Fibroblast of lung (primary cell): ENCODE data around the gene IFI44L. TPM values are rescaled to one million over a fixed set of nuclear protein-coding genes. Genes with fewer than 3 reads are reported as not detected.

Experiments
- DNase-seq, 2 donors: peaks; one replicate each; pipeline versions ENCODE4 v3.0.0 to v3.0.0-alpha.2; 2010; ENCODE audit warnings: low read depth in 2 of 2
- H2AFZ ChIP-seq: 2 replicates; pipeline ENCODE4 v1.5.1; 2012; ENCODE audit warnings: low read length, control low read depth, inconsistent platforms
- H3K27ac ChIP-seq: 2 replicates; pipeline ENCODE4 v1.5.1; 2011; ENCODE audit warnings: low read length, control low read depth; ENCODE audit not compliant: insufficient read depth
- H3K27me3 ChIP-seq: 2 replicates; pipeline ENCODE4 v1.5.1; 2011; ENCODE audit warnings: mild to moderate bottlenecking, low read length; ENCODE audit not compliant: control insufficient read depth, insufficient read depth
- H3K36me3 ChIP-seq: 2 replicates; pipeline ENCODE4 v1.5.1; 2011; ENCODE audit warnings: low read length; ENCODE audit not compliant: control insufficient read depth, insufficient read depth
- H3K4me1 ChIP-seq: 2 replicates; pipeline ENCODE4 v1.5.1; 2011; ENCODE audit warnings: low read length; ENCODE audit not compliant: control insufficient read depth, insufficient read depth; ENCODE audit errors: extremely low read depth
- H3K4me2 ChIP-seq: 2 replicates; pipeline ENCODE4 v1.5.1; 2011; ENCODE audit warnings: low read length, control low read depth; ENCODE audit not compliant: insufficient read depth; ENCODE audit errors: extremely low read depth
- H3K4me3 ChIP-seq, 4 experiments: fragments of 200-600 bp in 1 of 4; sonication (generic) in 1 of 4; replicated peaks in 1 of 4; 2 replicates each; pipeline ENCODE4 v1.5.1; 2011 to 2016; ENCODE audit warnings: low read length in 4 of 4, low read depth in 3 of 4, mild to moderate bottlenecking in 3 of 4, control low read depth in 2 of 4, inconsistent platforms in 1 of 4, mixed read lengths in 1 of 4; ENCODE audit not compliant: insufficient read depth in 1 of 4; ENCODE audit errors: control extremely low read depth in 1 of 4
- H3K79me2 ChIP-seq: 2 replicates; pipeline ENCODE4 v1.5.1; 2012; ENCODE audit warnings: mild to moderate bottlenecking, low read length, inconsistent platforms; ENCODE audit not compliant: control insufficient read depth, insufficient read depth
- H3K9ac ChIP-seq: 2 replicates; pipeline ENCODE4 v1.5.1; 2011; ENCODE audit warnings: mild to moderate bottlenecking, low read length, control low read depth; ENCODE audit not compliant: insufficient read depth
- H3K9me3 ChIP-seq: 2 replicates; pipeline ENCODE4 v1.5.1; 2012; ENCODE audit warnings: low read depth, low read length; ENCODE audit not compliant: control insufficient read depth, insufficient read depth
- H4K20me1 ChIP-seq: 2 replicates; pipeline ENCODE4 v1.5.1; 2011; ENCODE audit warnings: low read length; ENCODE audit not compliant: control insufficient read depth, insufficient read depth; ENCODE audit errors: extremely low read depth
- EZH2 ChIP-seq: IDR thresholded peaks from 2 replicates; pipeline ENCODE4 v1.5.1; 2012; ENCODE audit warnings: low read length, control low read depth, mild to moderate bottlenecking; ENCODE audit errors: missing control alignments
- polyA plus RNA-seq, 2 donors: library from polyadenylated mRNA; depleted of rRNA in 1 of 2; stranded (reverse) in 1 of 2; unstranded in 1 of 2; fragments of >200 nt; gene quantifications; 2 replicates each; pipeline ENCODE4 v1.2.1, GENCODE V29; 2011 to 2012; ENCODE audit warnings: missing spikeins in 1 of 2
- total RNA-seq: library from RNA; depleted of rRNA; stranded (reverse); fragments of >200 nt; gene quantifications from 2 replicates; pipeline ENCODE4 v1.2.1, GENCODE V29; 2014
- TF ChIP-seq, protein P1 (sequence below), 2 donors: IDR thresholded peaks in 1 of 2; conservative IDR thresholded peaks in 1 of 2; 1 replicate in 1 of 2; 2 replicates in 1 of 2; pipeline ENCODE4 v1.5.1; 2011 to 2012; ENCODE audit warnings: low read length in 2 of 2, control low read depth in 1 of 2, inconsistent platforms in 1 of 2, low read depth in 1 of 2, mild to moderate bottlenecking in 1 of 2

The IFI44L gene
- total and polyA plus RNA-seq, 2 donors (not counting 1 experiment from before 2014, with no cell fraction given), result 0.59 to 2.1 TPM

DNA sequence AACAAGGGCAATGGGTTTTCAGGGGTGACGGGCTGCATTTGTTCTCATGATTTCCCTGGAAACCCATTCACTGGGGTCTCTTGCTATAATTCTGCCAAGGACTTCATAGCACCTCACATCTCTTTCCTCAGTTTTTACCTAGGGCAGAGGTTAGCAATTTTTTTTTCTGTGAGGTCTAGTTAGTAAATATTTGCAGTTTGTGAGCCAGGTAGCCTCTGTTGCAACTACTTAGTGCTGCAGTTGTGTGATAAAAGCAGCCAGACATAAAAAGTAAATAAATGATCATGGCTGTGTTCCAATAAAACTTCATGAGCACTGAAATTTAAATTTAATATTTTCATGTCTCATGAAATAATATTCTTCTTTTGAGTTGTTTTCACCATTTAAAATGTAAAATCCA lies 67.1 kb downstream of the IFI44L start:
- Histone ChIP-seq H3K79me2 (no peaks in the 10 kb centered on the region), H3K9me3 (no peaks in the 10 kb centered on the region), H3K9ac (no peak overlapping the region), H3K4me2 (no peak overlapping the region), H3K4me3 (no peak overlapping the region), H3K36me3 (no peaks in the 10 kb centered on the region), H2AFZ (no peak overlapping the region), H4K20me1 (no peaks in the 10 kb centered on the region), H3K4me1 (peaks cover 8% of the 10 kb centered on the region), H3K27me3 (no peaks in the 10 kb centered on the region), H3K27ac (no peak overlapping the region)
- no peak for DNase-seq
- no peak for TF ChIP-seq EZH2
- TF ChIP-seq, protein P1, sequence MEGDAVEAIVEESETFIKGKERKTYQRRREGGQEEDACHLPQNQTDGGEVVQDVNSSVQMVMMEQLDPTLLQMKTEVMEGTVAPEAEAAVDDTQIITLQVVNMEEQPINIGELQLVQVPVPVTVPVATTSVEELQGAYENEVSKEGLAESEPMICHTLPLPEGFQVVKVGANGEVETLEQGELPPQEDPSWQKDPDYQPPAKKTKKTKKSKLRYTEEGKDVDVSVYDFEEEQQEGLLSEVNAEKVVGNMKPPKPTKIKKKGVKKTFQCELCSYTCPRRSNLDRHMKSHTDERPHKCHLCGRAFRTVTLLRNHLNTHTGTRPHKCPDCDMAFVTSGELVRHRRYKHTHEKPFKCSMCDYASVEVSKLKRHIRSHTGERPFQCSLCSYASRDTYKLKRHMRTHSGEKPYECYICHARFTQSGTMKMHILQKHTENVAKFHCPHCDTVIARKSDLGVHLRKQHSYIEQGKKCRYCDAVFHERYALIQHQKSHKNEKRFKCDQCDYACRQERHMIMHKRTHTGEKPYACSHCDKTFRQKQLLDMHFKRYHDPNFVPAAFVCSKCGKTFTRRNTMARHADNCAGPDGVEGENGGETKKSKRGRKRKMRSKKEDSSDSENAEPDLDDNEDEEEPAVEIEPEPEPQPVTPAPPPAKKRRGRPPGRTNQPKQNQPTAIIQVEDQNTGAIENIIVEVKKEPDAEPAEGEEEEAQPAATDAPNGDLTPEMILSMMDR (conservative IDR thresholded peaks at IDR 0.05 in 1 of 2, IDR thresholded peaks at IDR 0.05 in 1 of 2; ENCODE audit: low read depth in 1 of 2, low read length in 2 of 2), result no peak

DNA sequence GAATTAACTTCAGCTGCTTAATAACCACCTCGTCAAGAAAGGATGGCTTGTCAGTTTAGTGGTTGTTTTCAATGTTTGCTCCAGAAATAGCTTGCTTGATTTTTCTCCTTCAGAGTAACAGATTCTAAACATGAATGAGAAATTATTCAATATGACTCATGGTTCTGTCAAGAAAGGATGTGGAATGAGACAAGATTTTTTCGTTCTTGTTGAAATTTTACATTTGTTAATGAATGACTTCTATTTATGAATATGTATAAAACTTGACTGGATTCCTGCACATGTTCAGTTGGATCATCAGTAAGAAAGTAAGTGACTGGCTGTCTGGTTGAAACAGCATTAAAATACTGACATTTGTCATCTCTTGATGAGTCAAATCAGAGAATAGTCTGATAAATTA lies 67.7 kb downstream of the IFI44L start:
- Histone ChIP-seq H3K4me2 (no peak overlapping the region), H3K27ac (no peak overlapping the region)
- DNase-seq, result peak; percentile 8 to 35

DNA sequence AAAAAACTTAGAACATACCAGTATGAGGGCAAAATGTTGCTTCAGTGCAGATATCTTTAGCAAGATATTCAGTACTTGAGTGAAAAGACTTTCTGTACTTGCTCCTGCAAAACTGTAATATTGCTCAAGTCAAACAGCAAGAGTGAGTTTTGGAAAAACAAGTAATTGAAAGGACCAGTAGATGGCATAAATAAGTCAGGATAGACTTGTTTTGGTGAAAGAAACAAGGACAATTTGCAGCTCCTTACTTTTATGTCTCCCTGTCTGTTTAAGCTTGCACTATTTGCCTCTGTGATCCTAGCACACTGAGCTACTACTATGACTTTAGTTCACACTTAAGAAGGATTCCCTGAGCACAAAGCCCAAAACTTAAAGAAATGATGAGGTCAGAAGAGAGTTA lies 68.4 kb downstream of the IFI44L start:
- DNase-seq, result peak; percentile 50 to 79
- Histone ChIP-seq H3K4me1 (peaks cover 6% of the 10 kb centered on the region), H3K27me3 (no peaks in the 10 kb centered on the region), H2AFZ (peak overlapping the region; percentile 62), H3K9ac (no peak overlapping the region), H3K9me3 (no peaks in the 10 kb centered on the region), H3K4me2 (peak overlapping the region; percentile 27), H3K4me3 (no peak overlapping the region), H3K27ac (no peak overlapping the region), H3K36me3 (no peaks in the 10 kb centered on the region), H3K79me2 (no peaks in the 10 kb centered on the region), H4K20me1 (no peaks in the 10 kb centered on the region)
- TF ChIP-seq EZH2, result no peak
- TF ChIP-seq, protein P1 (conservative IDR thresholded peaks at IDR 0.05 in 1 of 2, IDR thresholded peaks at IDR 0.05 in 1 of 2; ENCODE audit: low read depth in 1 of 2, low read length in 2 of 2), result peak; percentile 28 to 50

More for the DNA sequence above, 67.7 kb downstream of the IFI44L start:
- no peaks in the 10 kb centered on the region for H3K9me3 ChIP-seq
- H3K9ac ChIP-seq, result no peak overlapping the region
- no peaks in the 10 kb centered on the region for H3K36me3 ChIP-seq
- no peak for TF ChIP-seq EZH2
- TF ChIP-seq, protein P1 (conservative IDR thresholded peaks at IDR 0.05 in 1 of 2, IDR thresholded peaks at IDR 0.05 in 1 of 2; ENCODE audit: low read depth in 1 of 2, low read length in 2 of 2), result no peak
- H3K4me1 ChIP-seq, result peaks cover 6% of the 10 kb centered on the region
- H3K4me3 ChIP-seq, result no peak overlapping the region
- no peaks in the 10 kb centered on the region for H4K20me1 ChIP-seq
- H2AFZ ChIP-seq, result no peak overlapping the region
- no peaks in the 10 kb centered on the region for H3K27me3 ChIP-seq
- no peaks in the 10 kb centered on the region for H3K79me2 ChIP-seq
